ENCODE measurements around the gene CEP97. TPM values are rescaled to one million over a fixed set of nuclear protein-coding genes. Genes with fewer than 3 reads are reported as not detected.

Gene CEP97
- polyA plus RNA-seq, 1 of the 3 experiments (the other 2 are of a cell fraction): 1.3 TPM

DNA sequence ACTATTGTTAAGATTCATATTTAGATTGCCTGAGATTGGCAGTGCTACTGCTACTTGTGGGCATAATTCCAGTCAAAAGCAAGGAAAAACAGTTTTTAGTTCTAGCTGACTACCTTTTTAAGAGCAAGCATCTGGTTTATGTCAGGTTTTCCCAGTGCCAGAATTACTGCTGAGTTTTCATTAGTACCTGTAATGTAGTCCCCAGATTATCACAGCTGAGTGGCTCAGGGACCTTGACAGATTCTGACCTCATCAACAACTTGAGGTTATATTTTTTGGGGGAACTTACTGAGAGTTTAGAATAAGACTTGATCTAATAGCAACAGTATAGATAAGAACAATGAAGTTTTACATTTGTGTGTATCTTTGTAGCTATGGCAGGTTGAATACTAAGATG is 85.6 kb downstream of the CEP97 start:
- Histone ChIP-seq H3K9ac (no peak overlapping the region), H3K9me3 (no peaks in the 10 kb centered on the region), H3K4me1 (ENCODE audit: control insufficient read depth in 1 of 2, insufficient read depth in 2 of 2, low read depth in 1 of 2, low read length in 1 of 2) (peaks cover 6 to 7% of the 10 kb centered on the region in 2 experiments; a peak in 3 of 4 replicates), H3K36me3 (replicated peaks in 1 of 2; ENCODE audit: control insufficient read depth in 1 of 2, insufficient read depth in 2 of 2, low read length in 1 of 2) (peaks cover 13% of the 10 kb centered on the region in 2 experiments), H3K27ac (ENCODE audit: low read depth in 2 of 2, low read length in 1 of 2) (peak overlapping the region in 1 of 2 experiments; percentile 43; a peak in 3 of 4 replicates), H3K9me2 (no peaks in the 10 kb centered on the region), H3F3A (replicated peaks; ENCODE audit: insufficient read depth) (peaks cover 7% of the 10 kb centered on the region), H3K79me2 (ENCODE audit: insufficient read depth) (peaks cover 2% of the 10 kb centered on the region; the same call in 1 of the 2 replicates), H2AFZ (ENCODE audit: low read depth) (no peak overlapping the region), H4K20me1 (ENCODE audit: insufficient read depth) (no peaks in the 10 kb centered on the region), H3K4me2 (no peak overlapping the region), H3K27me3 (ENCODE audit: insufficient read depth) (no peaks in the 10 kb centered on the region), H3K4me3 (ENCODE audit: low read depth in 2 of 2, low read length in 1 of 2) (no peak overlapping the region)
- DNase-seq: no peak
- ChIA-PET POLR2A (no interaction called here), CTCF (interaction anchor here (0.6 to 14.2 kb wide), 6 partner anchors 11 to 428 kb away, joined by 3 to 165 read pairs (median 4); no protein-coding TSS in a partner anchor)
- no peak for TF ChIP-seq EP300 (IDR thresholded peaks at IDR 0.05; ENCODE audit: borderline replicate concordance in 1 of 2, low read depth in 1 of 2, low read length in 1 of 2)
- no peak for TF ChIP-seq FOXM1 (IDR thresholded peaks at IDR 0.05; ENCODE audit: low read depth)
- TF ChIP-seq, protein P1, sequence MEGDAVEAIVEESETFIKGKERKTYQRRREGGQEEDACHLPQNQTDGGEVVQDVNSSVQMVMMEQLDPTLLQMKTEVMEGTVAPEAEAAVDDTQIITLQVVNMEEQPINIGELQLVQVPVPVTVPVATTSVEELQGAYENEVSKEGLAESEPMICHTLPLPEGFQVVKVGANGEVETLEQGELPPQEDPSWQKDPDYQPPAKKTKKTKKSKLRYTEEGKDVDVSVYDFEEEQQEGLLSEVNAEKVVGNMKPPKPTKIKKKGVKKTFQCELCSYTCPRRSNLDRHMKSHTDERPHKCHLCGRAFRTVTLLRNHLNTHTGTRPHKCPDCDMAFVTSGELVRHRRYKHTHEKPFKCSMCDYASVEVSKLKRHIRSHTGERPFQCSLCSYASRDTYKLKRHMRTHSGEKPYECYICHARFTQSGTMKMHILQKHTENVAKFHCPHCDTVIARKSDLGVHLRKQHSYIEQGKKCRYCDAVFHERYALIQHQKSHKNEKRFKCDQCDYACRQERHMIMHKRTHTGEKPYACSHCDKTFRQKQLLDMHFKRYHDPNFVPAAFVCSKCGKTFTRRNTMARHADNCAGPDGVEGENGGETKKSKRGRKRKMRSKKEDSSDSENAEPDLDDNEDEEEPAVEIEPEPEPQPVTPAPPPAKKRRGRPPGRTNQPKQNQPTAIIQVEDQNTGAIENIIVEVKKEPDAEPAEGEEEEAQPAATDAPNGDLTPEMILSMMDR (IDR thresholded peaks at IDR 0.05): no peak
- TF ChIP-seq, protein P2, sequence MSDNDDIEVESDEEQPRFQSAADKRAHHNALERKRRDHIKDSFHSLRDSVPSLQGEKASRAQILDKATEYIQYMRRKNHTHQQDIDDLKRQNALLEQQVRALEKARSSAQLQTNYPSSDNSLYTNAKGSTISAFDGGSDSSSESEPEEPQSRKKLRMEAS (IDR thresholded peaks at IDR 0.05; ENCODE audit: low read depth): no peak
- no peak for TF ChIP-seq RCOR1 (IDR thresholded peaks at IDR 0.05; ENCODE audit: low read length)
- TF ChIP-seq NFIC (IDR thresholded peaks at IDR 0.05; ENCODE audit: borderline replicate concordance): no peak
- TF ChIP-seq, protein P3, sequence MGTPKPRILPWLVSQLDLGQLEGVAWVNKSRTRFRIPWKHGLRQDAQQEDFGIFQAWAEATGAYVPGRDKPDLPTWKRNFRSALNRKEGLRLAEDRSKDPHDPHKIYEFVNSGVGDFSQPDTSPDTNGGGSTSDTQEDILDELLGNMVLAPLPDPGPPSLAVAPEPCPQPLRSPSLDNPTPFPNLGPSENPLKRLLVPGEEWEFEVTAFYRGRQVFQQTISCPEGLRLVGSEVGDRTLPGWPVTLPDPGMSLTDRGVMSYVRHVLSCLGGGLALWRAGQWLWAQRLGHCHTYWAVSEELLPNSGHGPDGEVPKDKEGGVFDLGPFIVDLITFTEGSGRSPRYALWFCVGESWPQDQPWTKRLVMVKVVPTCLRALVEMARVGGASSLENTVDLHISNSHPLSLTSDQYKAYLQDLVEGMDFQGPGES (IDR thresholded peaks at IDR 0.05; ENCODE audit: low read depth, low read length): no peak

DNA sequence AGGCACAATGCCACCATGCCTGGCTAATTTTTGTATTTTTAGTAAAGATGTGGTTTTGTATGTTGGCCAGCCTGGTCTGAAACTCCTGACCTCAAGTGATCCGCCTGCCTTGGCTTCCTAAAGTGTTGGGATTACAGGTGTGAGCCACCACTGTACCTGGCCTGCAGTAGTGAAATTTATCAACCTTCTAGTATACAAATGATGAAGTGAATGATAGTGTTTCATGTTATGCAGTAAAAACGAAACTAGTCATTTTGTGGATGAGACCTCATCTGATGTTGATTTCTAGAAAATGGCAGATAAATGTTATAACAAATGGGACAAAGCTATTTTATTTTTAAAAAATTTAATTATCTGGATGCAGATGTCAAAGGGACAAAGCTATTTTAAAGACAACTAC is 87.5 kb downstream of the CEP97 start:
- H3F3A ChIP-seq (replicated peaks; ENCODE audit: insufficient read depth): peaks cover 7% of the 10 kb centered on the region
- H3K27ac ChIP-seq (ENCODE audit: low read depth in 2 of 2, low read length in 1 of 2): no peak overlapping the region
- H3K9ac ChIP-seq: no peak overlapping the region
- peaks cover 6 to 7% of the 10 kb centered on the region in 2 experiments; a peak in 3 of 4 replicates for H3K4me1 ChIP-seq (ENCODE audit: control insufficient read depth in 1 of 2, insufficient read depth in 2 of 2, low read depth in 1 of 2, low read length in 1 of 2)
- no peak for DNase-seq
- peaks cover 2% of the 10 kb centered on the region; the same call in 1 of the 2 replicates for H3K79me2 ChIP-seq (ENCODE audit: insufficient read depth)
- 88% methylated on average over 2 of the region's 2 CpGs for WGBS (ENCODE audit: low lambda C conversion rate)
- H2AFZ ChIP-seq (ENCODE audit: low read depth): no peak overlapping the region
- no peaks in the 10 kb centered on the region for H3K27me3 ChIP-seq (ENCODE audit: insufficient read depth)
- H3K9me2 ChIP-seq: no peaks in the 10 kb centered on the region
- H3K9me3 ChIP-seq: no peaks in the 10 kb centered on the region
- H3K36me3 ChIP-seq (replicated peaks in 1 of 2; ENCODE audit: control insufficient read depth in 1 of 2, insufficient read depth in 2 of 2, low read length in 1 of 2): peaks cover 7 to 8% of the 10 kb centered on the region in 2 experiments
- no peak overlapping the region for H3K4me3 ChIP-seq (ENCODE audit: low read depth in 2 of 2, low read length in 1 of 2)
- ChIA-PET POLR2A (no interaction called here), CTCF (interaction anchor here (0.9 to 14.2 kb wide), 7 partner anchors 9 to 860 kb away, joined by 3 to 165 read pairs (median 3); no protein-coding TSS in a partner anchor)
- TF ChIP-seq JUND (IDR thresholded peaks at IDR 0.05) (no peak), TCF12 (IDR thresholded peaks at IDR 0.05) (no peak), RFX5 (IDR thresholded peaks at IDR 0.05; ENCODE audit: low read length) (no peak), SMC3 (IDR thresholded peaks at IDR 0.05; ENCODE audit: low read depth, low read length) (no peak), RXRA (IDR thresholded peaks at IDR 0.05; ENCODE audit: borderline replicate concordance, low read depth) (no peak), ELF1 (IDR thresholded peaks at IDR 0.05) (no peak), YY1 (IDR thresholded peaks at IDR 0.05; ENCODE audit: low read depth) (no peak), EZH2phosphoT487 (IDR thresholded peaks at IDR 0.05; ENCODE audit: borderline replicate concordance, low read depth) (no peak), FOXJ3 (CRISPR knock-in tag; IDR thresholded peaks at IDR 0.05) (no peak), NFIC (IDR thresholded peaks at IDR 0.05; ENCODE audit: borderline replicate concordance) (no peak), FOXM1 (IDR thresholded peaks at IDR 0.05; ENCODE audit: low read depth) (no peak)
- TF ChIP-seq, protein P2 (IDR thresholded peaks at IDR 0.05; ENCODE audit: low read depth): no peak
- no peaks in the 10 kb centered on the region for H4K20me1 ChIP-seq (ENCODE audit: insufficient read depth)
- no peak overlapping the region for H3K4me2 ChIP-seq
